ENCODE data around the gene SMIM34. TPM values are rescaled to one million over a fixed set of nuclear protein-coding genes. Genes with fewer than 3 reads are reported as not detected.
"Not testable (repeated sequence)": the region's sequence is repeated elsewhere in the genome, so short reads cannot be mapped to it uniquely, and the experiment has no call there.

The SMIM34 gene, protein sequence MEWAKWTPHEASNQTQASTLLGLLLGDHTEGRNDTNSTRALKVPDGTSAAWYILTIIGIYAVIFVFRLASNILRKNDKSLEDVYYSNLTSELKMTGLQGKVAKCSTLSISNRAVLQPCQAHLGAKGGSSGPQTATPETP
- total RNA-seq (2014; rRNA removed; shearing (Covaris generic)): not detected in 2 replicates

DNA sequence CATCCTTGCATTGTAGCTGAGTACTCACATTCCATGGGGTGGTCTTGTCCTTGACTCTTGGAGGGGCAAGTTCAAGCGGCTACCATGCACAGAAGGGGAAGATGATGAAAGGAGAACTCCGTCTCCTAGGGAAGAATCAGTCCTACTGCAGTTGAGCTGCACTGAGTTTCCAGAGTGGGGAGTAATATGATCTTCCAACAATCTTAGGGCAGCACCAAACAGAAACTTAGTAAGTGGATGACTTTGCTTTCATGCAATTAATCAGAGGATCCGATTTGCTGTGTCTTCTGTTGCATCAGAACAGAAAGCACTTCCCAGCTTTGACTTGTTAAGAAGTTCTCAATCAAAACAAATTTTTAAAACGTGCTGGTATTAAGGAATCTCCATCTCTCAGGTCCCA is at the start of gene SMIM34:
SMIM34 (minus strand) TSS at position 147 of the 400 bp plus-strand sequence; CDS start at position 35, 112 bp downstream.
- not testable (repeated sequence) for DNase-seq (ENCODE audit: low spot score)

DNA sequence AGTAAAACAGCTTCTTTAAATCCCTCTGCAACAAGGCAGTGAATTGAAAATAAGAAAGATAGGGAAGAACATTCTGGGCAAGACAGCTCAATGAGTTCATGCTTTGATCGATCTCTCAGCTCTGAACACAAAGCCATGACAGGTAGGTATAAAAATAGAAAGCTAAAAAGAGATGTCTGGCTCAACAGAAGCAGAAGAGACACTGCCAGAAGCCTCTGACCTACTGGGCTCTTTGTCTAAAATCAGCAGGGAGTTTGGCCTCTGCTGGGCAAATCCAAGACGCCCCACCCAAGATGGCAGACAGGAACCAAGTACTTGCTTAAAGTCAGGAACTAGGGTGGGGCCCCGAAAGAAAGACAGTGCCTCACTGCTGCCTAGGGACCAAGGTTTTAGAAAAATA is 43.6 kb upstream of the SMIM34 start:
- not testable (repeated sequence) for DNase-seq (ENCODE audit: low spot score)

DNA sequence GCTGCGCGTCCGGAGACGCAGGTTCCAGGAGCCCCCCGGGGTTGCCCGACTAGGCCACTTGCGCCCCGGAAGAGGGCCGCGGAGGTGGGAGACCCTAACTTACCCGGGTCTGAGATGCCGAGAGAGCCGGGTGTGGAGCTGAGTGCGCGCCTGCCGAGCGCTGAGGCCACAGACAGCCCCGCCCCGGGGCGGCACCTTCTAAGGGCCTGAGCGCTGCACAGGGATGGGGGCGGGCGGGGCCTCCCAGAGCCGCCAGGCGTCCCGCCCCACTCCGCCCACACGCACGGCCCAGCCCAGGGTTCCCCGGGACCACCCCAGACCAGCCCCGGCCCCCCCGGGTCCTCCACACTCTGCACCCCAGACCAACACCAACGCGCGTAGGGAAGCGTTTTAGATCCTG is 35.7 kb upstream of the SMIM34 start:
- DNase-seq (ENCODE audit: low spot score): not testable (repeated sequence)

DNA sequence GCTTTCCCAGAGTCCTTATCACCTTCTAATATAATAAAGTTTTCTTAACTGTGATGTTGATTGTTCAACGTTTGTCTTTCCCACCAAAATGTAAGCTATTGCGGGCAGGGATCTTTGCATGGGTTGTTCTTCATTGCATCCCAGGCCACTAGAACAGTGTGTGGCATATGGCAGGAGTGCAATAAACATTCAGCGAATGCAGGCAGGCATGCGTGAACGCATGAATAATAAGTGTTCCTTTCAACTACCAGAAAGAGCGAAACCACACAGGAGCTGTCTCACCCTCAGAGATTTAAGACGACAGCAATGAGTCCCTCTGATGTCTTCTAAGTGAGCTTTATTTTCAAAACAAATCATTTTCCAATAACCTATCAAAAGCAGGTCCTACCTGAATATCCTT is 34.5 kb upstream of the SMIM34 start:
- DNase-seq (ENCODE audit: low spot score): not testable (repeated sequence)

DNA sequence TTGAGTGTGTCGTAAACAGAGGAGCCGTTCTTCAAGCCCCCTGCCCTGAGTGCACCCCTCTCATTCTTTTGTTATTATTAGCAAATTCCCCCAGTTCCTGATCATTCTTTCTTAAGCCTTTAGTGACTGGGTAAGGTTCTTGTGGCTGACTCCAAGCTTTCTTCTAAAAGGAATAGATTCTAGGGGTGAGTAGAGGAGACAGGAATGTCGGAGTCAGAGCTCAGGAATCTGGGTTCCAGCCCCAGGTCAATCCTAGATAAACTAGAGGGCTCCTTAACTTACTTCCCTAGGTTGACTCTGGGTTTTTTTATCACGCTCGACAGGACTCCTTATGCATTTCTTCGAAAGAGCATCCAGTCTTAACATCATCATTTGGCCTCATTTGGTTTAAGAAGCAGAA is 32.4 kb upstream of the SMIM34 start:
- not testable (repeated sequence) for DNase-seq (ENCODE audit: low spot score)

DNA sequence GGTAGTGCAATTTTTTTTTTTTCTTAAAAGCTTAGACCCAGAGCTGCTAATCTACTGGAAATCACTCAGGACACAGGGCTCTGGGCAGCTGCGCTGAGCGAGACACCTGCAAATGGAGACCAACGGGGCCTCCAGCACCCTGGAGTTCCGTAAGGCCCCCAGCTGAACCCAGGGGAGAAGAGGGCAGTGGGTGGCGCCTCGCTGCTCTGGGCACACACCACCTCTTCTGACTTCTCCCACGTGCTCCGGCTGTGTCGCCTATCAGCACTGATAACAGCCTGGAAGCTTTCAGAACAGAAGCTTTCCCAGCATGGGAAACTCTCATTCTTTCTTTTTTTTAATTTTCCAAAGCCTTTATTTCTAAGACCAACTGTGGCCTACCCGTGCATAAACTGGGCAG is 31.9 kb upstream of the SMIM34 start:
- not testable (repeated sequence) for DNase-seq (ENCODE audit: low spot score)

DNA sequence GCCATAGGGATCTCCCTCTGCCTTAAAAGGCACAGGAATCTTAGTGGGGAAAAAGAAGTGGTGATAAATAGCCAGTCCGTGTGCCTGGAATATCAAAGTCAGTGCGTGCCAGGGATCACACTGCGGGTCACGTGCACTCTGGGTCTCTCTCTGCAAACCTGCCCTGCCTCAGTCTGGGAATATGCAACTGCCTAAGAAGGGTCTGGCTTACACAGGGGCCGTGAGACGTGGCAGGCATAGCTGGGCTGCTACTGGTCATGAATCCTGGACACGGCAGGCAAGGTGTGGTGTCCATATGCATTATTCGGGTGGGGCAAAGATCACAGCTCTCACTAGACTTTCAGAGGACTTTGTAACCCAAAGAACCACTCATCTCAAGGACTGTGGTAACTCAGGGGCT is 23.3 kb upstream of the SMIM34 start:
- DNase-seq (ENCODE audit: low spot score): not testable (repeated sequence)

DNA sequence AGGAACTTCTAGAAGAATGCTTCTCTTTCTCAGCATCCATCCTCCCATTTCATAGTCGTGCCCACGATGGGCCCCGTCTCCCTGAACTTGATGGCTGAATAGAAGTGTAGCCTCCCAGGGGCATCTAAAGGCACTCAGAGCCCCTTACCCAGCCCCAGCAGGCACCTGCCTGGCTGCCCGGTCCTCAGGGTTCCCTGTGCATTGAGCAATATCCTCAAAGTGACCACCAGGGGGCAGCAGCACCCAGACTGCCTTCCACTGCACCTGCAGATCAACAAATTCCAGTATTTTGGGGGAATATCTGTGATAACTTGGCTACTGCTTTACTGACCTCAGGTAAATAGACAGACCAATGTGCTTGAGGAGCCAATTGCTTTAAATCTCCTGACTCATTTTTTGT is 19.7 kb upstream of the SMIM34 start:
- not testable (repeated sequence) for DNase-seq (ENCODE audit: low spot score)

DNA sequence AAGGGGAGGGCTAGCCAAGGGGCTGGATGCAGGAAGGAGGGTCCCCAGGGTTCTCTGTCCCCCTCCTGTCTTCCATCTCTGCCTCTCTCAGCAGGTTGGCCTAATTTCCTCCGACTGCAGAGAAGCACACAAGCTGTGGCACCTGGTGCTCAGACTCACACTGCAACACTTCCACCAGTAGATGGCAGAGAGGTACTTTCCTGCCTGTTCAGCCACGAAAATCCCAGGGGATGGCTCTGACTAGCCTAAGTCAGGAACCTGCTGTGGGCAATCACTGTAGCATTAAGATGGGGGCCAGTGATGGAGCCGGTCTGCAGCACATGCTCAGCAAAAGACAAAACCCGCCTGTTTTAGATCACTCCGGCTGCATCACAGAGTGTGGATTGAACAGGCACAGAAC is 6.0 kb upstream of the SMIM34 start:
- DNase-seq (ENCODE audit: low spot score): not testable (repeated sequence)

DNA sequence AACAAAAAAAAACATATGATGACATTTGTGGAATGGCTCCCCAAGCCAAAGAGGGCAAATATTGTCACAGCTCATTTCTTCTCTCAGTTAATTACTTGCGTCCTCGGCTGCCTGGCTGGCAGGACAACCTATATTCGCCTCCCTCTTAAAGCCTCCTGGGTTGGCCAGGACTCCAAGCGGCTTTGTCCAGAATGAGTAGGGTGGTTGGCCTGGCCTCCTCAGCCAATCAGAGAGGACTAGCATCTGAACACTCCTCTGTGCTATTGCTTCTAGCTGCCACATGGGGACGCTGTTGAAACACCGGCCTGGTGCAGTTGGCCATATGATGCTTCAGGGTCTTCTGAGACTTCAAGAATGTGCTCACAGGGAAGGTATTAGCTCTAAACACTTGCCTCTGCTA is 4.7 kb upstream of the SMIM34 start:
- DNase-seq (ENCODE audit: low spot score): not testable (repeated sequence)

DNA sequence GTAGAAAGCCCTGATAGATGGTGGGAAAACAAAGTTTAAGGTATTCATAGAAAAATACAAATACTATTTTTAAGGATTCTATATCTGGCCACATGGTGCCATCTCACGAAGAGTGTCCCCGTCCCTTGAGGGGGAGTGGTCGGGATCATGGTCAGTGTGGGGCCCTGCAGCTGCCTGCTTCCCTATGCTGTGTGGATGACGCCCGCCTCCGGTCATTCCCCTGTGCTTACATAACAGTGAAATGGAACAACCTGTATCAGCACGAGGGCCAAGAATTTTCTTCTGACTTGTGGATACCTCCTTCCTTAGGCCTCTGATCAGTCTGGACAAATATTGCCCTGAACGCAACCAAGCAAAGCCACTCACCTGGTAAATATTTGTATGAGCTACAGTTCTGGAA is 3.6 kb upstream of the SMIM34 start:
- not testable (repeated sequence) for DNase-seq (ENCODE audit: low spot score)

DNA sequence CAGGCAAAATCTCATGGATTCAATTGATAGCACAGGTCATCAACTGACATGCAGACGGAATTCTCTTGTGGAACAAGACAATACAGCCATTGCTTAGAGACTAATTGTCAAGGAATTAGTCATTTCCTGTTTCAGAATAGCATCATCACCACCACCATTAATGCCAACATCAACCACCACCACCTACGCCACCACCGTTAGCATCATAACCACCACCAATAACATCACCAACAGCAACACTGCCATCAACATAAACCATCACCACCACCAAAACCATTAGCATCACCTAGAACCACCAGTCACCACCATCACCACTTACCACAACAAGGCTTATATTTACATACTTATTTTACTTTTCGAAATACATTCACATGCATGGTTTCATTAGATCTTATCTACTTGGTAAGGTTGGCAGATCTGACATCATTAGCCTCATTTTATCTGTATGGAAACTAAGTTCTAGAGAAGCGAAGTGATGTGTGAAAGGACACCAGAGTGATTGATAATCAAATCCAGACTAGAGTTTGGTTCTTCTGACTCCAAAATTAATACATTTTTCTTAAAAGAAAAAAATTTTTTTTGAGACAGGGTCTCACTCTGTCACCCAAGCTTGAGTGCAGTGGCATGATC is 6.2 kb downstream of the SMIM34 start:
- DNase-seq (ENCODE audit: low spot score): not testable (repeated sequence)

DNA sequence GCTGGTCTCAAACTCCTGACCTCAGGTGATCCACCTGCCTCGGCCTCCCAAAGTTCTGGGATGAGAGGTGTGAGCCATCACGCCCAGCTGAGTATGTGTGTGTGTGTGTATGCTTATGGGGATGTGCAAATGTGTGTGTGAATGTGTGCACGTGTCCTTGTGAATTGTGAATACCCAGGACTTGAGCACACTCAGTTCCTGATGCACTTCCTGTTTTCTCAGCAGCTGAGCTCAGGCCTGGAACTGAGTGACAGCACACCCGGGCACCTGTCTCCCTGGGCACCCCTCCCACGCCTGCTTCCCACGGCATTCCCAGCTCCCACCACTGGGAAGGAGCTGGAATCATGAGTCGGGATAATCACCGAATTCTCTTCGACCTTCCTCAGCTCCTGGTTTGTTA is 16.5 kb downstream of the SMIM34 start:
- not testable (repeated sequence) for DNase-seq (ENCODE audit: low spot score)

DNA sequence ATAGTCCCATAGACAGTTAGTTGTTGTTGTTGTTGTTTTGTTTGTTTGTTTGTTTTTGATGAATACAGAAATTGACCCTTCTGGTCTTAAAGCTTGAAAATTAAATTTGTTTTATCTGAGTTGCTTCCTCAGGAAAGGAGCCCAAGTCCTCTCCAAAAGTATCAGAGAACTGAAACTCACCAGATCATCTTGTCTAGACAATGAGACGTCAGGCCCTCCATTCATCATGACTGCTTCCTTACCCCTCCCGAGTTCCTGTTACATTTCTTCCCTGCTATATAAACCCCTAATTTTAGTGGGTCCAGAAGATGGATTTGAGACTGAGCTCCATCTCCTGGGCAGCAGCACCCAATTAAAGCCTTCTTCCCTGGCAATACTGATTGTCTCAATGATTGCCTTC is 17.1 kb downstream of the SMIM34 start:
- not testable (repeated sequence) for DNase-seq (ENCODE audit: low spot score)

DNA sequence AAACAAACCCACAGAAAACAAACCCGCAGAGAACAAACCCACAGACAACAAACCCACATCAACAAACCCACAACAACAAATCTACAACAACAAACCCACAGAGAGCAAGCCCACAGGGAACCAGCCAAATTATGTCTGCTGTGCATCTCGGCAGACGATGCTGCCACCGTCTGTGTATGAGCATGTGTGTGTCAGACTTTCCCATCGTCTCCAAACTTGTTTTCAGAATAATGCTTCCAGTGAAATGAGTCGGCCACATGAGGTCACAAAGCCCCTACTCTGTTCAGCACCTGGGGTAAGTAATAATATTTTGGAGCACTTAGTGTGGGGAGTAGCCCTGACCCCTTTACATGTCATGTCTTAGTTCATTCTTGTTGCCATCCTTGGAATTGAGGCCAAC is 17.6 kb downstream of the SMIM34 start:
- not testable (repeated sequence) for DNase-seq (ENCODE audit: low spot score)

DNA sequence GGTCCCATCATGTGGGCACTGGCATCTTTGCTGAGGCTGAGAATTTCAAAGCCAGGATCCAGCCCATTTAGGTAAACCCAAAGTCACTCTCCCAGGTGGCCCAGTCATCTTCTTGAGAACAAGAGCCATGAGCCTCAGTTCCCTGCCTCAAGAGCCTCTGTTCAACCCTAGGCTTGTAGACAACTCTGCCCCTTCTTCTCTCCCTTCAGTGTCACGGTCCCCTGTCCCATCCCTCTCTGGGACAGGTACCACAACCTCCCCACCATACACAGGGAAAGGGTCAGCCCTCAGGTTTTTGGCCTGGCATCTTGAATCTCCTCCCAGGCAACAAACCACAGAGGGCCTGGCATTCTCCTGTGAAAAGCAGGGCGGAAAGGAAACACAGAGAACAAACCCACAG is 18.1 kb downstream of the SMIM34 start:
- DNase-seq (ENCODE audit: low spot score): not testable (repeated sequence)

DNA sequence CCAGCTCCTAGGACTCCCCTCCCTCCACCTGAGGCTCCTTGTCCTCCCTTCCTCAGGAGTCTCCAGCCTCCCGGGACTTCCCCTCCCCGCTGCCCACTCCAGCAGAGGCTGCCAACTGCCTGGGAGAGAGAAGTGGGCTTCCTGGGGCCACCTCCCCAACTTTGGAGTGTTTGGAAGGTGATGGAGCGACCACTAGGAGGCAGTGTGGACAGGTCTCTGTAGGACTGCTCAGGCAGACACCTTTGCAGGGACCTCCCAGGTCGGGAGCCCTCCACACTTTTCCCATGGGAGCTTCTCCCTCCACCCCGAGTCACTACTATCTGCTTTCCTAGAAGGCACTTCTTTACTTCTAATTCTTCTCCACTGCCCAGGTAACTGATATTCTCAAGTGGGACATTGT is 19.0 kb downstream of the SMIM34 start:
- DNase-seq (ENCODE audit: low spot score): not testable (repeated sequence)

DNA sequence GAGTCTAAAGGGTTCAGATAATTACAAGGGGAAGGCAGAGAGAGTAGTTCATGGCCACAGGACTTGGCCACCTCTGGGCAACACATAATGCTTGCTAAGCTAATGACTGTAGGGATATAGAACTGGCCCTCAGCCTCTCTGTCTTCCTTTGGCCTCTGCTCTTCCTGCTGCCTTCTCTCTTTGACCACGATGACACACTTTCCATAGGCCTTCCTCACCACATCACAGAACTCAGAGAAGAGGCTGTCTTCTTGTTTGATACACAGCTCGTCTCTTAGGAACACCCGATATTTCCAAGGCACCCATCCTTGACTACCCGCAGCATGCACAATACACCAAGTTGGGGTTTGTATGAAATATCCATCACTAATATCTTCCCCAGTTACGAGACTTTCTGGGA is 23.2 kb downstream of the SMIM34 start:
- not testable (repeated sequence) for DNase-seq (ENCODE audit: low spot score)

DNA sequence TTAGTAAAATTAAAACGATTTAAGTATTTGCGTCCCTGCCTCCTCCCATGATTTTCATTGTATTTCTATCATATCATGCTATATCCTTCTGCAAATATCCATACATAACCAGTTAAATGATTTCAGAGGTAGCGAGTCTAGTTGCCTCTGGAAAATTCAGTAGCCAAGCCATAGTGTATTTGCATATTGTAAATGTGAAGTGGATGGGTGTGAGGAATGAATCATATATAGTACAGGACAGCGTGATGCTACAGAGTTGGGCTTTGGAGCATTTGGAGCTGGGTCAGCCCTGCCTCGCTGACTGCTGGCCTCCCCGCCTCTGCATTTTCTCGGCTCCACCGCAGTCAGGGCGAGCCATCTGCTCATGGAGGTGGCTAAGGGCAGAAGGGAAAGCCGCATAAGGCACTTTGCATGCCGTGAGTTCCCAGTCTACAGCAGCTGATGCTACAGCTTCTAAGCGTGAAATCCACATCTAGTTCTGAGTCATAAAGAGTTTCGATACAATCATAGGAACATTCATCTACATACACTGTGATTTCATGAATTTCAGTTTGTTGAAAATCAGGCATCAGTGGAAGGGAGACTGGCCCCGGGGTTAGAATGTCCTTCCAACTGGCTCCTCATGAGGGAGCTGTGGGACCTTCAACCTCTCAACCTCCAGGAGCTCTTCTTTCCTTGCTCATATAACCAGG is 39.9 kb downstream of the SMIM34 start:
- DNase-seq (ENCODE audit: low spot score): not testable (repeated sequence)

DNA sequence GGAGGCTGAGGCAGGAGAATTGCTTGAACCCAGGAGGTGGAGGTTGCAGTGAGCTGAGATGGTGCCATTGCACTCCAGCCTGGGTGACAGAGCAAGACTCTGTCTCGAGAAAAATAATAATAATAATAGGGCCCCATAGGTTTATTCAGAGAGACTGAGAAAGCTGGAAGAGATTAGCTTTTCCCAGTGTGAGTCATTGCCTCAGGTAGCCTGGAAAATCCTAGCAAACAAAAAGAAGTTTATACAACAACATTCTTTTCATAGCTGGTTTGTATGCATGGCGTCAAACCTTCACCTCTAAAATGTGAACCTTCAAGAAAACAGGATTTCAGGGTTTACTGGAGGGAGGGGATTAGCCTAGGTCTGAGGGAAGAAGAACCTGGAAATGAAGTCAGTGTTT is 40.6 kb downstream of the SMIM34 start:
- not testable (repeated sequence) for DNase-seq (ENCODE audit: low spot score)

DNA sequence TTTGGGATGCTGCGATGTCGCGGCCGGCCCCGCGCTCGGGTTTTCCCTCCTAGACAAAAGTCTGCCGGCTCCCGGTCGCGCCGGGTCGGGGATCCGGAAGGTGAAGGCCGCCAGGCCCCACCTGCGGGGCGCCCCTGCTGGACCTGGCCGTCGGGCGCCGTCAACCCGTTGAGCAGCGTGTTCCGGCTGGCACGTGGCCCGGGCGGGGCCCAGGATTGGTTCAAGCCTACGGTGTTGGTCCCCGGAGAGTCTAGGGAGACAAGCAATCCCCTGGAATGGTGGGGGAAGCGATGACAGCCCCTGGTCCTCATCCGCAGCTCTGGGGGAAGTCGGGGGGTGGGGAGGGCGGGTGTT is 48.2 kb downstream of the SMIM34 start:
- DNase-seq (ENCODE audit: low spot score): not testable (repeated sequence)

DNA sequence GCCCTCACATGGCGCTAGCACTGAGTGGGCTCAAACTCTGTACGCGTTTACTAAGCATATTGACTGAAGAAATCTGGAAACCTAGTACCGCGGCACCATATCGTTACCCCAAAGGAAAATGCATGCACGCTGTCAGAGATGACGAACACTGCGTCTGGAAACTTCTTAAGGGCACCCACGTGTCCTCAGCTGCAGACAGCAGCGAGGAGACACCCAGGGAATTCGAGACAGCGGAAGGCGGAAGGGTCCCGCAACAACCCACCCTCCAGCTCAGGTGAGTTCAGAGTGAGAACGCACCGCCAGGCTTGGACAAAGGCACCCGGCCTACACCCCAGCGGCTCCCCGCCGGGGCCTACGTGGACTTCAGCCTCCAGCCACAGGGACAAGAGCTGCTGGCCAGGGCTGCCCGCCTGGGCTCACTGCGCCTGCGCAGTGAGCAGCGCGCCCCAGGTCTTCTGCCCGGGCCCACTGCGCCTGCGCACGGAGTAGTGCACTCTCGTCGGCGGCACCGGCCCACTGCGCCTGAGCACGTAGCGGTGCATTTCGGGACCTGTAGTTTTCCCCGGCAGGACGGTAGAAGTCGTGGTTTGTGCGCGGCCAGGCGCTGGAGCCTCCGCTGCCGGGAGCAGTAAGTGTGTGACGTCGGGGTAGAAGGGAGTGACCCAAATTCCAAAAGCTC is 48.7 kb downstream of the SMIM34 start, which contains the start of gene SMIM11:
SMIM11 (plus strand) TSS at position 568 of the 679 bp plus-strand sequence. CDS start 3,998 bp downstream, outside the sequence.
- DNase-seq (ENCODE audit: low spot score): not testable (repeated sequence)
